ENCODE results near the gene TM7SF2.

The TM7SF2 gene

DNA sequence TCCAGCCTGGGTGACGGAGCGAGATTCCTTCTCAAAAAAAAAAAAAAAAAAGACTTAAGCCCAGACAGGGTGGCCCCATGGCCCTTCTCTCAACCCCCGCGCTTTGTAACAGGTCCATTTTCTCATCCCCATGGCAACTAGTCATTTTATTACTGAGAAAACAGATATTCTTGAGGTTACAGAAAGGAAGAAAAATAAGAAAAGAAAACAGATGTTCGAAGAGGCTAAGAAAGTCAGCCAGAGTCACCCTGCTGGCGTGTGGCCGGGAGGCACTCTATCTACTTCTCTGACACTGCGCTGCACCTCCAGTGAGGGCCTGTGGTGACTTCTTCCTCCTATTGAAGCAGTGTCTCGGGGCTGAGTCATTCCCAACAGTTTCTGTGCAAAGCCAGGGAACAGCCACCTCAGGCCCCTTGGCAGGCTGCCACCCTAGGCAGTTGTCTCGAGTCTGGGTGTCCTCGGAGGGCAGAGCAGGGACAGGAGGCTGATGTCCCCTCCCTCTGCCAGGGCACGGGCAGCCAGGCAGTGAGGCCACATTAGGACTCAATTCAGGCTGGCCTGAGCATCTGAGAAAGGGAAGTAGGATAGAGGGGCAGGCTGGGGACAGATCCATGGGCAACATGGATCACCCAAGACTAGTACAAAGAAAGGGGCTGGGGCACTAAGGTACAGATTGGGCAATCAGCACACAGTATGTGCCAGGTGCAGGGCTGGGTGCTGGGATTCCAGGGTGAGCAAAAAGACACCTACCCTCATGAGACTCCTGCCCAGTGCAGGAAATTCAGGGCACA, 39.0 kb downstream of the TM7SF2 start:
- DNase-seq (ENCODE audit: low read depth in 1 of 2, low spot score in 1 of 2) = no peak

DNA sequence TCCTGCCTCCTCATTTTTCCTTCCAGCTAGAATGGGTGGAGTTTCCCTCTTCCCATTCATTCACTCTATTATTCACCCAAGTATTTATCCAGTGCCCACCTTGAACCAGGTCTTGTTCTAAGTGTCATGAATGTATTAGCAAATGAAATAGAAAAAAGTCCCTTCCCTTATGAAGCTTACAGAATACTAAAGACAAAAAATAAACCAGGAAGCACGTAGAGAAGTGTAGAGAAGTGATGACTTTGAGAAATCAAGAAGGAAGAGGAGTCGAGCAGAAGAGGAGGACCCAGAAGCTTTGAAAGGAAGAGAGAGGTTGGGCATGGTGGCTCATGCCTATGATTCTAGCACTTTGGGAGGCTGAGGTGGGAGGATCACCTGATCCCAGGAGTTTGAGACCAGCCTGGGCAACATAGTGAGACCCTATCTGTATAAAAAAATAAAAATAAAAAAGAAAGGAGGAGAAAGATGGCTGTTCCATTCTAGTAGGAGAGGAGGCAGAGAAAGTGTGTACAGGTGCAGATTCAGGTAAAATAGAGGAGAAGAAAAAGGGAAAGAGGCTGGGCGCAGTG, 39.7 kb downstream of the TM7SF2 start:
- no peak for DNase-seq (ENCODE audit: low read depth in 1 of 2, low spot score in 1 of 2)

DNA sequence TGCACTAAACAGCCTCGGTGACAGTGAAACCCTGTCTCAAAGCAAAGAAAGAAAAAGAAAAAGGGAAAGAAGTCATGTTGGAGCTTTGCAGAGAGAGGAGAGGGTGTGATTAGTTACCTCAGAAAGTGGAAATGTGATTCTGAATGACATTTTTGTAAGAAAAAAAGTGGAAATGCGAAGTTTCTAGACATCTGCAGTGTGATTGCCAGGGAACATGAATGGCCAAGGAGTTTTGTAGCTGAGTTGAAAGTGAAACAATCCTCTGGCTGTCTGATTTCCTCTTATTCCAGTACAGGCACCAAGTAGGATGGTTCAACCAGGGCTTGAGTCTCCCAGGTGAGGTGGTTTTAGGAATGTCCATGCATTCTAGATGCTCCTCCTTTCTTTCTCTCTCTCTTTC, 40.5 kb downstream of the TM7SF2 start:
- no peak for DNase-seq (ENCODE audit: low read depth in 1 of 2, low spot score in 1 of 2)

DNA sequence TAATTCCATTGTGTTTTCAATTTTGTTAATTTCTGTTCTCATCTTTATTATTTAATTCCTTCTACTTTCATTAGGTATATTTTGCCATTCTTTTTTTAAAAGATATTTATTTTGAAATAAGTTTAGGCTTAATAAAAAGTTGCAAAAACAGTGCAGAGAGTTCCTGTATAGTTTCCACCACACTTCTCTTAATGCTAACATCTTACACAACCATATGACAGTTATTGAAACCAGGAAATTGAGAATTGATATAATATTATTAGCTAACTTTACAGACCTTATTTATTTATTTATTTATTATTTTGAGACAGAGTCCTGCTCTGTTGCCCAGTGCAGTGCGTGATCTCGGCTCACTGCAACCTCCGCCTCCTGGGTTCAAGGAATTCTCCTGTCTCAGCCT, 44.6 kb downstream of the TM7SF2 start:
- DNase-seq (ENCODE audit: low read depth in 1 of 2, low spot score in 1 of 2) = no peak

DNA sequence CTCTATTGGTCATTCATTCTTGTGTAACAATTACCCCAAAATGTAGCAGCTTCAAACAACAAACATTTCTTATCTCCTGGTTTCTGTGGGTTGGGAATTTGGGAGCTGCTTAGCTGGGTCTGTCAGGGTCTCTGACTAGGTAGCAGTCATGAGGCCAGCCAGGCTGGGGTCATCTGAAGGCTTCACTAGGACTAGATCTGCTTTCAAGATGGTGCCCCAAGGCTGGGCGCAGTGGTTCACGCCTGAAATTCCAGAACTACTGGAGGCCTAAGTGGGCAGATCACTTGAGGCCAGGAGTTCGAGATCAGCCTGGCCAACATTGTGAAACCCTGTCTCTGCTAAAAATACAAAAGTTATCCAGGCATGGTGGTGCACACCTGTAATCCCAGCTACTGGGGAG, 45.3 kb downstream of the TM7SF2 start:
- no peak for DNase-seq (ENCODE audit: low read depth in 1 of 2, low spot score in 1 of 2)

DNA sequence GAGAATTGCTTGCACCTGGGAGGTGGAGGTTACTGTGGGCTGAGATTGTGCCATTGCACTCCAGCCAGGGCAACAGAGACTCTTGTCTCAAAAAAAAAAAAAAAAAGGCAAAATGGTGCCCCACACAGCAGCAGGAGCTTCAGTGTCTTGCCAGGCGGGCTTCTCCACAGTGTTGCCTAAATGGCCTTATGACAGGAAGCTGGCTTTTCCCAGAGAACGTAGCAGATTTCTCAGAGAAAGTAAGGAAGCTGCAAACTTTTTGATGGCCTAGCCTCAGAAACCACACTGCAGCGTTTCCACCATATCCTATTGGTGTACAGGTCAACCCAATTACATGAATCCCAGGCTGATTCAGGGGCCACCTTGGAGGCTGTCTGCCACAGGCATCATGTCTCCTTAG, 45.7 kb downstream of the TM7SF2 start:
- no peak for DNase-seq (ENCODE audit: low read depth in 1 of 2, low spot score in 1 of 2)

DNA sequence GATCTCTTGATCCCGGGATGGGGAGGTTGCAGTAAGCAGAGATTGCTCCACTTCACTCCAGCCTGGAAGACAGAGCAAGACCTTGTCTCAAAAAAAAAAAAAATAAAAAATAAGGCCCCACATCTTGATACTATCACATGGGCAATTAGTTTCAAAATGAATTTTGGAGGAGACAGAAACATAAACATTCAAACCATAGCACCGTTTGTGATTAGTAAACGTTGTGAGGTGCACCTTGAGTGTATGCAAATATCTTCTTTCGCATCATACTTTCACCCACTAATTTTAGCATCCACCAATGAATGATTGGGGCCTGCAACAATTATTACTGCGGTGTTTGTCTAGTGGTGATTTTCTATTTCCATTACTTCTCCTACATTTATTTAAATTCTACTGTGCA, 47.3 kb downstream of the TM7SF2 start:
- DNase-seq (ENCODE audit: low read depth in 1 of 2, low spot score in 1 of 2) = no peak

DNA sequence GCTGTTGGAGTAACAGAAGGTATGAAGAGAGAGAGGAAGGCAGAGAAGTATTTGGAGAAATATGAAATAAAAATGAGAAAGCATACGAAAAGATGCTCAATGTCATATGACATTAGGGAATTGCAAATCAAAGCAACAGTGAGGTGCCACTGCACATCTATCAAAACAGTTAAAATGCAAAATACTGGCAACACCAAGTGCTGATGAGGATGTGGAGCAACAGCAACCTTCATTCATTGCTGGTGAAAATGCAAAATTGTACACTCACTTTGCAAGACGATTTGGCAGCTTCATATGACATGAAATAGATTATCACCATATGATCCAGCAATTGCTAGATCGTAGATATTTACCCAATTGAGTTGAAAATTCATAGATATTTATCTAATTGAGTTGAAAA, 49.0 kb downstream of the TM7SF2 start:
- DNase-seq (ENCODE audit: low read depth in 1 of 2, low spot score in 1 of 2) = no peak

DNA sequence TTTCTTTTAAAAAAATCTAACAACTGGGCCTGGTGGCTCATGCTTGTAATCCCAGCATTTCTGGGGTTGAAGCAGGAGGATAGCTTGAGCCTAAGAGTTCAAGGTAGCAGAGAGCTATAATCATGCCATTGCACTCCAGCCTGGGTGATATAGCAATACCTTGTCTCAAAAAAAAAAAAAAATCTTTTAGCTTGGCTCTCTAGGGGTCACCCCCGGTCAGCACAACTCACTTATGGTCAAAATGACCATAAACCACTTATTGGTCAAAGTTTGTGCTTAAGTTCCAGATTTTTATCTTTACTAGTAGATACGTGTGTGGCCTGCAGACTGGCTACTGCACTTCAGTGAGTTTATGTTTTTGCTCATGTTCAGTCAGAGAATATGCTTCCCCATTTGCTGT, 52.0 kb downstream of the TM7SF2 start:
- DNase-seq (ENCODE audit: low read depth in 1 of 2, low spot score in 1 of 2) = no peak
